Sigmoid colon (tissue), 7 donors: Measurements from ENCODE around the gene SUCO. TPM values are rescaled to one million over a fixed set of nuclear protein-coding genes. Genes with fewer than 3 reads are reported as not detected.

Source experiments
- DNase-seq: peaks from one replicate; pipeline ENCODE4 v3.0.0-alpha.2; 2019
- H3K27ac ChIP-seq, 4 donors: fragments of 200-600 bp; sonication (generic); one replicate each; pipeline ENCODE4 v1.5.1; 2016 to 2019; ENCODE audit warnings: mild to moderate bottlenecking in 1 of 4
- H3K27me3 ChIP-seq, 3 donors: fragments of 200-600 bp; sonication (generic); one replicate each; pipeline ENCODE4 v1.5.1; 2019; ENCODE audit warnings: mild to moderate bottlenecking in 1 of 3
- H3K36me3 ChIP-seq, 4 donors: fragments of 200-600 bp; sonication (generic); one replicate each; pipeline ENCODE4 v1.5.1; 2016 to 2019
- H3K4me1 ChIP-seq, 4 donors: fragments of 200-600 bp; sonication (generic); one replicate each; pipeline ENCODE4 v1.5.1; 2017 to 2019
- H3K4me3 ChIP-seq, 4 donors: fragments of 200-600 bp; sonication (generic); one replicate each; pipeline ENCODE4 v1.5.1; 2017 to 2019; ENCODE audit warnings: mild to moderate bottlenecking in 2 of 4, moderate library complexity in 1 of 4
- H3K9me3 ChIP-seq, 4 donors: fragments of 200-600 bp in 3 of 4; sonication (generic) in 3 of 4; one replicate each; pipeline versions ENCODE4 v1.5.1 to v1.6.1; 2013 to 2019
- EP300 ChIP-seq, 4 donors: sonication (generic); formaldehyde crosslinking; IDR thresholded peaks; one replicate each; pipeline ENCODE4 v1.6.1; 2017; ENCODE audit warnings: antibody characterized with exemption in 4 of 4
- POLR2A ChIP-seq, 2 donors: fragments of 450-650 bp; IDR thresholded peaks; one replicate each; pipeline ENCODE4 v1.6.1; 2016; ENCODE audit warnings: antibody characterized with exemption in 2 of 2, mild to moderate bottlenecking in 2 of 2, moderate library complexity in 2 of 2
- POLR2AphosphoS5 ChIP-seq, 4 donors: sonication (generic); formaldehyde crosslinking; IDR thresholded peaks; one replicate each; pipeline ENCODE4 v1.6.1; 2017; ENCODE audit warnings: antibody characterized with exemption in 4 of 4
- WGBS, 2 donors: extraction: QIAGEN DNeasy Blood & Tissue Kit; methylation state at CpG; one replicate each; pipeline ENCODE4 v1.1.7; 2013; 5-methylcytosine and 5-hydroxymethylcytosine counted together
- intact Hi-C: fragments of 100-400 bp; cut with DNase I; formaldehyde crosslinking; loops from one replicate; pipeline ENCODE4 v1.15.1; 2023
- polyA plus RNA-seq, 3 donors: library from polyadenylated mRNA; stranded (reverse); fragments of 200-250 nt; gene quantifications; one replicate each; pipeline ENCODE4 v1.2.3, GENCODE V29; 2013
- total RNA-seq, 4 donors: library from RNA; depleted of rRNA; stranded (reverse); fragments of >200 nt; gene quantifications; one replicate each; pipeline ENCODE4 v1.1.0, GENCODE V29; 2016
- TF ChIP-seq, protein P1 (sequence below), 4 experiments: fragments of 450-650 bp in 3 of 4; fragments of 200-600 bp in 1 of 4; IDR thresholded peaks; one replicate each; pipeline ENCODE4 v1.5.1; 2016 to 2019; ENCODE audit warnings: antibody characterized with exemption in 4 of 4, mild to moderate bottlenecking in 3 of 4, moderate library complexity in 2 of 4
- donor health status: healthy with polysubstance abuse.
- donor health status: Bipolar disorder and iron deficiency.
- donor health status: healthy.

Gene SUCO
- total and polyA plus RNA-seq, 7 donors, result 1.8 to 36.6 (median 27.4) TPM

DNA sequence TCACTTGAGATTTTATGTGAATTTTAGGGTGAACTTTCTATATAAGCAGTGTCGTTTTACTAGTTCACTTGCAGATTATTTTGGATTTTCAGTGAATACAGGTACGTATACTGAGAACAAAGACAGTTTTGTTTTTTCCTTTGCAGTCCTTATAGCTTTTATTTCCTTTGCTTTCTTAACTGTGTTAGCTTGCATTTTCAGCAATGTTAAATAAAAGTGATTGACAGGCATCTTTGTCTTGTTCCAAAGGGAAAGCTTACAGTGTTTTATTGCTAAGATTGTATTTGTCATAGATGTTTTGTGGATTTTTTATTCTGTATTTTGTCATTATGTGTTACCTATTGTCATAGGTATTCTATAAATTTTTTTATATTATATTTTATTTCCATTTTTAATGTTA is 72.7 kb downstream of the SUCO start:
- Histone ChIP-seq H3K27ac (no peak overlapping the region), H3K27me3 (no peaks in the 10 kb centered on the region), H3K4me3 (no peak overlapping the region), H3K4me1 (peaks cover 0 to 3% (median 0%) of the 10 kb centered on the region in 4 donors), H3K36me3 (peaks cover 0 to 54% (median 5%) of the 10 kb centered on the region in 4 donors), H3K9me3 (no peaks in the 10 kb centered on the region)
- DNase-seq, result no peak
- intact Hi-C loops, result no loop called here
- TF ChIP-seq POLR2AphosphoS5 (IDR thresholded peaks at IDR 0.05) (no peak), EP300 (IDR thresholded peaks at IDR 0.05) (no peak), POLR2A (IDR thresholded peaks at IDR 0.05) (no peak)
- TF ChIP-seq, protein P1, sequence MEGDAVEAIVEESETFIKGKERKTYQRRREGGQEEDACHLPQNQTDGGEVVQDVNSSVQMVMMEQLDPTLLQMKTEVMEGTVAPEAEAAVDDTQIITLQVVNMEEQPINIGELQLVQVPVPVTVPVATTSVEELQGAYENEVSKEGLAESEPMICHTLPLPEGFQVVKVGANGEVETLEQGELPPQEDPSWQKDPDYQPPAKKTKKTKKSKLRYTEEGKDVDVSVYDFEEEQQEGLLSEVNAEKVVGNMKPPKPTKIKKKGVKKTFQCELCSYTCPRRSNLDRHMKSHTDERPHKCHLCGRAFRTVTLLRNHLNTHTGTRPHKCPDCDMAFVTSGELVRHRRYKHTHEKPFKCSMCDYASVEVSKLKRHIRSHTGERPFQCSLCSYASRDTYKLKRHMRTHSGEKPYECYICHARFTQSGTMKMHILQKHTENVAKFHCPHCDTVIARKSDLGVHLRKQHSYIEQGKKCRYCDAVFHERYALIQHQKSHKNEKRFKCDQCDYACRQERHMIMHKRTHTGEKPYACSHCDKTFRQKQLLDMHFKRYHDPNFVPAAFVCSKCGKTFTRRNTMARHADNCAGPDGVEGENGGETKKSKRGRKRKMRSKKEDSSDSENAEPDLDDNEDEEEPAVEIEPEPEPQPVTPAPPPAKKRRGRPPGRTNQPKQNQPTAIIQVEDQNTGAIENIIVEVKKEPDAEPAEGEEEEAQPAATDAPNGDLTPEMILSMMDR (IDR thresholded peaks at IDR 0.05), result no peak
- 76 to 92% methylated on average over 2 of the region's 2 CpGs for WGBS, 2 donors

DNA sequence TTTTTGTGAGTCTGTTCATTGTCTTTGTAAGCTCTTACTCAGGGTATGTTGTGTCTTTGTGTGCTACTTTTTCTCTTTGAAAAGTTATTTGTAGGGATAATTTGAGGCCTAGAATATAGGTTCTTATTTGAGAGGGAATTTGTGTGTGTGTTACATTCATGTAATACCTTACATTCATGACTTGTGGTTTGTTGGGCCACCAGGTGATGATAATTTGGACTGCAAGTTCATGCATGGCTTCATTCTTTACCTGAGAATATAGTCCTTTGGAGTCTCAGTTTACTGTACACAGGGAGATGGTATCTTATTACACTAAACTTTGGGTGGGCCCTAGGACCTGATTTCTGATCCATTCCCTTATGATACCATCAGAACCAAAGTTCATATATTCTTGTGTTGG is 74.2 kb downstream of the SUCO start:
- DNase-seq, result no peak

DNA sequence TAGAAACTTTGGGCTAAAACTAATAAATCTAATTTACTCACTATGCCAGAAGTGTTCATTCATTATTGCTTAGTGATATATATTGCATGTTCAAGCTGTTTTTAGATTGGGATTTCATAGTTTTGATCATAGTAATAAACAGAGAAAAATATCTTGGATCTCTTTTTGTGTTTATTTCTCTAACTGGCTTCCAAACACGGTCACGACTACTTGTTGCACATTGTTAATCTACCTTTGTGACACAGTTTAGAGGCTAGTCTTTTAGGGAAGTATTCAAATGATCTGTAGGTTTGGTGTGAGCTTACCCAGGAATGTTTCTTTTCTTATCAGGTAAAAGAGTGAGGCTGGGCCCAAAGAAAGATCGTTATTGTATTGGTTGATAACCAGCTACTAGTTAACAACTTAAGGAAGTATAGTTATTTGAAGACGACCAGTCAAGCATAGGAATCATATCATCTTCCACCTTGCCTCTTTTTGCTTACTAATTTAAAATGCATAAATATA is 75.2 kb downstream of the SUCO start:
- 83 to 87% methylated on average over 4 of the region's 4 CpGs for WGBS, 2 donors
- Histone ChIP-seq H3K9me3 (no peaks in the 10 kb centered on the region), H3K27me3 (no peaks in the 10 kb centered on the region), H3K4me1 (peaks cover 0 to 3% (median 0%) of the 10 kb centered on the region in 4 donors), H3K36me3 (peaks cover 0 to 37% (median 5%) of the 10 kb centered on the region in 4 donors), H3K27ac (no peak overlapping the region), H3K4me3 (no peak overlapping the region)
- intact Hi-C loops, result no loop called here
- no peak for DNase-seq
- TF ChIP-seq POLR2AphosphoS5 (IDR thresholded peaks at IDR 0.05), result no peak
- no peak for TF ChIP-seq EP300 (IDR thresholded peaks at IDR 0.05)
- no peak for TF ChIP-seq POLR2A (IDR thresholded peaks at IDR 0.05)
- TF ChIP-seq, protein P1 (IDR thresholded peaks at IDR 0.05), result no peak

More for the DNA sequence above, 74.2 kb downstream of the SUCO start:
- H3K27me3 ChIP-seq, result no peaks in the 10 kb centered on the region
- H3K4me3 ChIP-seq, result no peak overlapping the region
- intact Hi-C loops, result no loop called here
- peaks cover 0 to 3% (median 0%) of the 10 kb centered on the region in 4 donors for H3K4me1 ChIP-seq
- no peaks in the 10 kb centered on the region for H3K9me3 ChIP-seq
- TF ChIP-seq, protein P1 (IDR thresholded peaks at IDR 0.05), result no peak
- no peak overlapping the region for H3K27ac ChIP-seq
- peaks cover 0 to 47% (median 5%) of the 10 kb centered on the region in 4 donors for H3K36me3 ChIP-seq

DNA sequence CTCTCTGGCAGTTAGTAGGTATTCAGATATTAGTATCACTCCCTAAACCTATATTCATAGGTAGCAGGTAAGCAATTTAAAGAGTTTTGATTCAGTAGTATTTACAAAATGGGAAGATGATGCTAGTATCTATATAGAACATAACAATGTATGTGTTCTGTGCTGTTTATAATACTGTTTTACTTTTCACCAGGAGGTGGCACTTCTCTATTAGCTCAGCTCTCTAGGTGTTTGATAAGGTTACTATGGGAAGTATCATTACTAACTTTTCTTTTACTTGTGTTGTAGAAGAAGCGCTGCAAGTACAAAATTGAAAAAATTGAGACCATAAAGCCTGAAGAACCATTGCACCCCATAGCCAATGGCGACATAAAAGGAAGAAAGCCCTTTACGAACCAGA is 76.6 kb downstream of the SUCO start:
- intact Hi-C loops, result no loop called here
- H3K4me3 ChIP-seq, result no peak overlapping the region
- no peak overlapping the region for H3K27ac ChIP-seq
- DNase-seq, result no peak
- H3K9me3 ChIP-seq, result no peaks in the 10 kb centered on the region
- WGBS, 2 donors, result 96 to 98% methylated on average over 3 of the region's 3 CpGs
- TF ChIP-seq EP300 (IDR thresholded peaks at IDR 0.05), result no peak
- TF ChIP-seq POLR2AphosphoS5 (IDR thresholded peaks at IDR 0.05), result no peak
- no peak for TF ChIP-seq POLR2A (IDR thresholded peaks at IDR 0.05)
- TF ChIP-seq, protein P1 (IDR thresholded peaks at IDR 0.05), result no peak
- peaks cover 0 to 3% (median 0%) of the 10 kb centered on the region in 4 donors for H3K4me1 ChIP-seq
- no peaks in the 10 kb centered on the region for H3K27me3 ChIP-seq
- peaks cover 0 to 23% (median 5%) of the 10 kb centered on the region in 4 donors for H3K36me3 ChIP-seq

DNA sequence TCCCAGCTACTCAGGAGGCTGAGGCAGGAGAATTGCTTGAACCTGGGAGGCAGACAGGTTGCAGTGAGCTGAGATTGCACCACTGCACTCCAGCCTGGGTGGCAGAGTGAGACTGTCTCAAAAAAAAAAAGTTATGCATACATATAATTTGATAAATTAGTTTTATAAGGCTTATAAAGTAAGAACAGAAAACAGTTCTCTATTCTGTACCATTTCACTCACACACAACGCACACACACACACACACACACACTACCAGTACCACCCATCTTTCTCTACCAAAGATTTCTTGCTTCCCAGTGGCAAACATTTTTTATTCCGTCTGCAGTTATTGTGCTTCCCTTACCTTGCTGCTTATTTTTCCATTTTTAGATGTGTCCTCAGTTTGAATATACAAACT is 79.5 kb downstream of the SUCO start:
- Histone ChIP-seq H3K27me3 (no peaks in the 10 kb centered on the region), H3K9me3 (no peaks in the 10 kb centered on the region), H3K36me3 (peaks cover 0 to 23% (median 5%) of the 10 kb centered on the region in 4 donors), H3K4me1 (peaks cover 0 to 3% (median 0%) of the 10 kb centered on the region in 4 donors), H3K27ac (no peak overlapping the region), H3K4me3 (no peak overlapping the region)
- no peak for TF ChIP-seq EP300 (IDR thresholded peaks at IDR 0.05)
- no peak for TF ChIP-seq POLR2A (IDR thresholded peaks at IDR 0.05)
- TF ChIP-seq, protein P1 (IDR thresholded peaks at IDR 0.05), result no peak
- DNase-seq, result no peak
- intact Hi-C loops, result no loop called here
- WGBS, 2 donors, result 87 to 98% methylated on average over 2 of the region's 2 CpGs
